ENCODE results near the gene CLCF1. TPM values are rescaled to one million over a fixed set of nuclear protein-coding genes. Genes with fewer than 3 reads are reported as not detected.

CLCF1 gene
- total and polyA plus RNA-seq, 2 of the 13 experiments (the other 11 are each of a cell fraction or from before 2014, with no cell fraction given), result 0.49 to 0.78 TPM

DNA sequence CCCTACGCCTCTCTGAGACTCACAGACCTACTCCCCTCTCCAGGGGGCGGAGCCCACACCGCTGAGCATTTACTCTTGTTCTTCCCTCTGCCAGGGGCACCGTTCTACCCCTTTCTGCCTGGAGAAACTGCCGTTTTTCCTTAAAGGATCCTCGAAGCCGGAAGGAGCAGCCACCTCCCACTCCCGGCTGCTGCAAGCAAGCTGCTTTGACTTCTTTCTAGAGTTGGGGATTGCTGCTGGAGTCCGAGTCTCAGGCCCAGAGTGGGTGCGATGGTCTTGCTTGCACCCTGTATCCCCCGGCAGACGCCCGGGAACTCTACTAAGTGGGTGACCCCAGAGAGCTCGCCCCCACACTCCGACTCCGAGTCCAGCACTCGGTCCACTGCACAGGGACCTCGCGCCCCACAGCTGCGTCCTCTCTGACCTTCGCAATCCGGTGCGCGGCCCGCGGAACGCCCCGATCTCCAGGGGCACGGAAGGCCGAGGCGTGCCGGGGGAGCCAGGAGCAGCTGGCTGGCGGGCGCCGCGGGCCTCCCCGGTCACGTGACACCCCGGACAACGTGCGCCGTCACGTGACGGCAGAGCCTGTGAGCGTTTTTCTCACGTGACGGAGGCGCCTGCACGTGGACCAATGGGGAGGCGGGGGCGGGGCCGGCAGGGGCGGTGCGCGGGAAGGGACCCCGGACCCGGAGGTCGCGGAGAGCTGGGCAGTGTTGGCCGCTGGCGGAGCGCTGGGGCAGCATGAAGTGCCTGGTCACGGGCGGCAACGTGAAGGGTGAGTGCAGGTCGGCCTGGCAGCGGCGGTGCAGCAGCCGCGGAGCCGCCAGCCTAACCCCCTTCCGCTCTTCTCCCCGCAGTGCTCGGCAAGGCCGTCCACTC, 18.1 kb upstream of the CLCF1 start, which contains the start of gene RAD9A (continued):
- TF ChIP-seq, protein P1, sequence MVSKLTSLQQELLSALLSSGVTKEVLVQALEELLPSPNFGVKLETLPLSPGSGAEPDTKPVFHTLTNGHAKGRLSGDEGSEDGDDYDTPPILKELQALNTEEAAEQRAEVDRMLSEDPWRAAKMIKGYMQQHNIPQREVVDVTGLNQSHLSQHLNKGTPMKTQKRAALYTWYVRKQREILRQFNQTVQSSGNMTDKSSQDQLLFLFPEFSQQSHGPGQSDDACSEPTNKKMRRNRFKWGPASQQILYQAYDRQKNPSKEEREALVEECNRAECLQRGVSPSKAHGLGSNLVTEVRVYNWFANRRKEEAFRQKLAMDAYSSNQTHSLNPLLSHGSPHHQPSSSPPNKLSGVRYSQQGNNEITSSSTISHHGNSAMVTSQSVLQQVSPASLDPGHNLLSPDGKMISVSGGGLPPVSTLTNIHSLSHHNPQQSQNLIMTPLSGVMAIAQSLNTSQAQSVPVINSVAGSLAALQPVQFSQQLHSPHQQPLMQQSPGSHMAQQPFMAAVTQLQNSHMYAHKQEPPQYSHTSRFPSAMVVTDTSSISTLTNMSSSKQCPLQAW (CRISPR knock-in tag; IDR thresholded peaks at IDR 0.05), result peak; percentile 83; the same call in 1 of the 2 replicates
- TF ChIP-seq ISX (CRISPR knock-in tag; conservative IDR thresholded peaks at IDR 0.05) (no peak), ZBTB21 (CRISPR knock-in tag; IDR thresholded peaks at IDR 0.05) (no peak), RBAK (CRISPR knock-in tag; IDR thresholded peaks at IDR 0.05) (no peak), NR2F1 (CRISPR knock-in tag; IDR thresholded peaks at IDR 0.05) (peak; percentile 19 to 66; a peak in 2 of 4 replicates), ATF1 (CRISPR knock-in tag; IDR thresholded peaks at IDR 0.05) (0 out of 2 replicates have a peak, but pooled peaks have one; percentile 19), KLF12 (CRISPR knock-in tag; IDR thresholded peaks at IDR 0.05; ENCODE audit: borderline replicate concordance) (peak; percentile 79; the same call in 1 of the 2 replicates), XRCC5 (optimal IDR thresholded peaks at IDR 0.05; ENCODE audit: low read length) (peak; percentile 71), ZNF256 (CRISPR knock-in tag; conservative IDR thresholded peaks at IDR 0.05) (no peak), RORA (CRISPR knock-in tag; IDR thresholded peaks at IDR 0.05) (no peak), ZNF761 (CRISPR knock-in tag; conservative IDR thresholded peaks at IDR 0.05) (peak; percentile 68), ZKSCAN8 (CRISPR knock-in tag; IDR thresholded peaks at IDR 0.05; ENCODE audit: borderline replicate concordance) (no peak), ZNF354B (CRISPR knock-in tag; IDR thresholded peaks at IDR 0.05) (no peak), KDM6A (CRISPR knock-in tag; IDR thresholded peaks at IDR 0.05; ENCODE audit: low read depth) (peak; percentile 19; the same call in 1 of the 2 replicates), NR2C2 (CRISPR knock-in tag; IDR thresholded peaks at IDR 0.05; ENCODE audit: borderline replicate concordance) (peak; percentile 68)
- TF ChIP-seq, protein P2, sequence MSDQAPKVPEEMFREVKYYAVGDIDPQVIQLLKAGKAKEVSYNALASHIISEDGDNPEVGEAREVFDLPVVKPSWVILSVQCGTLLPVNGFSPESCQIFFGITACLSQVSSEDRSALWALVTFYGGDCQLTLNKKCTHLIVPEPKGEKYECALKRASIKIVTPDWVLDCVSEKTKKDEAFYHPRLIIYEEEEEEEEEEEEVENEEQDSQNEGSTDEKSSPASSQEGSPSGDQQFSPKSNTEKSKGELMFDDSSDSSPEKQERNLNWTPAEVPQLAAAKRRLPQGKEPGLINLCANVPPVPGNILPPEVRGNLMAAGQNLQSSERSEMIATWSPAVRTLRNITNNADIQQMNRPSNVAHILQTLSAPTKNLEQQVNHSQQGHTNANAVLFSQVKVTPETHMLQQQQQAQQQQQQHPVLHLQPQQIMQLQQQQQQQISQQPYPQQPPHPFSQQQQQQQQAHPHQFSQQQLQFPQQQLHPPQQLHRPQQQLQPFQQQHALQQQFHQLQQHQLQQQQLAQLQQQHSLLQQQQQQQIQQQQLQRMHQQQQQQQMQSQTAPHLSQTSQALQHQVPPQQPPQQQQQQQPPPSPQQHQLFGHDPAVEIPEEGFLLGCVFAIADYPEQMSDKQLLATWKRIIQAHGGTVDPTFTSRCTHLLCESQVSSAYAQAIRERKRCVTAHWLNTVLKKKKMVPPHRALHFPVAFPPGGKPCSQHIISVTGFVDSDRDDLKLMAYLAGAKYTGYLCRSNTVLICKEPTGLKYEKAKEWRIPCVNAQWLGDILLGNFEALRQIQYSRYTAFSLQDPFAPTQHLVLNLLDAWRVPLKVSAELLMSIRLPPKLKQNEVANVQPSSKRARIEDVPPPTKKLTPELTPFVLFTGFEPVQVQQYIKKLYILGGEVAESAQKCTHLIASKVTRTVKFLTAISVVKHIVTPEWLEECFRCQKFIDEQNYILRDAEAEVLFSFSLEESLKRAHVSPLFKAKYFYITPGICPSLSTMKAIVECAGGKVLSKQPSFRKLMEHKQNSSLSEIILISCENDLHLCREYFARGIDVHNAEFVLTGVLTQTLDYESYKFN (CRISPR knock-in tag; conservative IDR thresholded peaks at IDR 0.05), result peak; percentile 59
- TF ChIP-seq, protein P3, sequence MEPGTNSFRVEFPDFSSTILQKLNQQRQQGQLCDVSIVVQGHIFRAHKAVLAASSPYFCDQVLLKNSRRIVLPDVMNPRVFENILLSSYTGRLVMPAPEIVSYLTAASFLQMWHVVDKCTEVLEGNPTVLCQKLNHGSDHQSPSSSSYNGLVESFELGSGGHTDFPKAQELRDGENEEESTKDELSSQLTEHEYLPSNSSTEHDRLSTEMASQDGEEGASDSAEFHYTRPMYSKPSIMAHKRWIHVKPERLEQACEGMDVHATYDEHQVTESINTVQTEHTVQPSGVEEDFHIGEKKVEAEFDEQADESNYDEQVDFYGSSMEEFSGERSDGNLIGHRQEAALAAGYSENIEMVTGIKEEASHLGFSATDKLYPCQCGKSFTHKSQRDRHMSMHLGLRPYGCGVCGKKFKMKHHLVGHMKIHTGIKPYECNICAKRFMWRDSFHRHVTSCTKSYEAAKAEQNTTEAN (CRISPR knock-in tag; conservative IDR thresholded peaks at IDR 0.05), result no peak; the same call in 1 of the 2 replicates
- TF ChIP-seq, protein P4, sequence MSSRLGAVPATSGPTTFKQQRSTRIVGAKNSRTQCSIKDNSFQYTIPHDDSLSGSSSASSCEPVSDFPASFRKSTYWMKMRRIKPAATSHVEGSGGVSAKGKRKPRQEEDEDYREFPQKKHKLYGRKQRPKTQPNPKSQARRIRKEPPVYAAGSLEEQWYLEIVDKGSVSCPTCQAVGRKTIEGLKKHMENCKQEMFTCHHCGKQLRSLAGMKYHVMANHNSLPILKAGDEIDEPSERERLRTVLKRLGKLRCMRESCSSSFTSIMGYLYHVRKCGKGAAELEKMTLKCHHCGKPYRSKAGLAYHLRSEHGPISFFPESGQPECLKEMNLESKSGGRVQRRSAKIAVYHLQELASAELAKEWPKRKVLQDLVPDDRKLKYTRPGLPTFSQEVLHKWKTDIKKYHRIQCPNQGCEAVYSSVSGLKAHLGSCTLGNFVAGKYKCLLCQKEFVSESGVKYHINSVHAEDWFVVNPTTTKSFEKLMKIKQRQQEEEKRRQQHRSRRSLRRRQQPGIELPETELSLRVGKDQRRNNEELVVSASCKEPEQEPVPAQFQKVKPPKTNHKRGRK (CRISPR knock-in tag; IDR thresholded peaks at IDR 0.05), result no peak
- TF ChIP-seq, protein P5, sequence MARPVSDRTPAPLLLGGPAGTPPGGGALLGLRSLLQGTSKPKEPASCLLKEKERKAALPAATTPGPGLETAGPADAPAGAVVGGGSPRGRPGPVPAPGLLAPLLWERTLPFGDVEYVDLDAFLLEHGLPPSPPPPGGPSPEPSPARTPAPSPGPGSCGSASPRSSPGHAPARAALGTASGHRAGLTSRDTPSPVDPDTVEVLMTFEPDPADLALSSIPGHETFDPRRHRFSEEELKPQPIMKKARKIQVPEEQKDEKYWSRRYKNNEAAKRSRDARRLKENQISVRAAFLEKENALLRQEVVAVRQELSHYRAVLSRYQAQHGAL (CRISPR knock-in tag; IDR thresholded peaks at IDR 0.05; ENCODE audit: not compliant biosample characterization), result peak; percentile 60

Data from HepG2 (cell line).